ENCODE results near the gene KSR2.
"Not testable (repeated sequence)": the region's sequence is repeated elsewhere in the genome, so short reads cannot be mapped to it uniquely, and the experiment has no call there.

The KSR2 gene

DNA sequence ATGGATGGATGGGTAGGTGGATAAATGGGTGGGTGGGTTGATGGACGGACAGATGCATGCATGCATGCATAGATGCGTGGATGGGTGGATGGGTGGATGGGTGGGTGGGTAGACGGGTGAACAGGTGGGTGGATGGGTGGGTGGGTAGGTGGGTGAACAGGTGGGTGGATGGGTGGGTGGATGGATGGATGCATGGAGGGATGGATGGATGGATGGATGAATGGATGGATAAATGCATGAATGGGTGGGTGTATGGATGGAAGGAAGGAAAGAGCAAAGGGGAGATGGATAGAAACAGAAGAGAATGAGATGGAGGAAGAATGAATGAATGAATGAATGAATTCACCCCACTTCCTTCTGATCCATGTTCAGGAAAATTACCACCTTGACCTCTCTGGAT is 143.0 kb downstream of the KSR2 start:
- no peak for DNase-seq

GRCh38 chr12:117821480-117822175 is 147.2 kb downstream of the KSR2 start:
- no peak for DNase-seq

DNA sequence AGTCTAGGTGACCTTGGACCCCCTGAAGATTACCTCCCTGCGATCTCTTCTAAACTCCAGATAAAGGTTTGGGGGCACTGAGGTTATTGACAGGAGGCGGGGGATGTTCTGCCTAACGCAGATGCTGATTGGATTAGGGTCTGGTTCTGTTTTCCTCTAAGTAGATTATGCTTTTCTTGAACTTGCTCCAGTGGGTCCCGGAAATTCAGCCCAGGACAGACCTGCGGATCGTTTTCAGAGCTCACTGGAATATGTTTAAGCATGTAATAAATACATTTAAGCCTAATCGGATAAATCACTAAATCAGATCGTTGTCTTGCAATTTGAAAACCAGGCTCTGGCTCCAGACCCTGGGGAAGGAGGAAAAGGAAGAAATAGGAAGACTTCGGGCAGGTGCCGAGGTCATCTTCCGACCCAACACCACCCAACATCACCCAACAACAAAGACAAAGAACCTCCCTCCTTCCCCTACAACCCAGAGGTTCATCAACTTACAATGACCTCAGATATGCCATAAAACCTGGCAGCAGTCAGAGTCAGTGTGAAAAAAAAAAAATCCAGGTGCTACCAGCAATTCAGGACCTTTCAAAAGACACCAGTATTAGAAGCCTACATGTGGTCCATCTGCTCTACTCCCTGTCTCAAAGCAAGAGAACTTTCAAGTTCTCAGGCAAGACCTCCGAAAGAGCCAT is 148.4 kb downstream of the KSR2 start:
- no peak for DNase-seq

- no peak for DNase-seq
These were observed 149.6 kb downstream of the KSR2 start for GRCh38 chr12:117819160-117819559.

GRCh38 chr12:117818400-117818799 is 150.4 kb downstream of the KSR2 start:
- DNase-seq = peak in 1 of 58 donors; percentile 6

DNA sequence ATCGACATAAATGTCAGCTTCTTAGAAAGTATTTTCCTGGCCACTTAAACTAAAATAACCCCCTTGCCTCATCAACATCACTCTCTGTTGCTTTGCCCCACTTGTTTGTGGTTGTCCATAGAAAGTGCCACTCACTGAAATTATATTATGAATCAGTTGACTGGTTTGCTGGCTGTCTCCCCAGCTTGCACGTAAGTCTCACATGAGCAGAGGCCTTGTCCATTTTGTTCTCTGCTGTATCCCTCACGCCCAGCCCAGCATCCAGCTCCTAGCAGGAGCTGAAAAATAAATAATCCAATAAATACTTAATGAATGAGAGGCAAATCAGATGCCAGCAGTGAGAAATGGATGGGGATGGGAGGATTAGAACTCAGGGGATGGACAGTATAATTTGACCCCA is 159.3 kb downstream of the KSR2 start:
- peak in 2 of 58 donors; percentile 0 to 2 for DNase-seq

- no peak for DNase-seq
These were observed 160.8 kb downstream of the KSR2 start for GRCh38 chr12:117807946-117808345.

- no peak for DNase-seq
These were observed 161.4 kb downstream of the KSR2 start for GRCh38 chr12:117807355-117807754.

GRCh38 chr12:117805865-117806264 is 162.9 kb downstream of the KSR2 start:
- no peak for DNase-seq

DNA sequence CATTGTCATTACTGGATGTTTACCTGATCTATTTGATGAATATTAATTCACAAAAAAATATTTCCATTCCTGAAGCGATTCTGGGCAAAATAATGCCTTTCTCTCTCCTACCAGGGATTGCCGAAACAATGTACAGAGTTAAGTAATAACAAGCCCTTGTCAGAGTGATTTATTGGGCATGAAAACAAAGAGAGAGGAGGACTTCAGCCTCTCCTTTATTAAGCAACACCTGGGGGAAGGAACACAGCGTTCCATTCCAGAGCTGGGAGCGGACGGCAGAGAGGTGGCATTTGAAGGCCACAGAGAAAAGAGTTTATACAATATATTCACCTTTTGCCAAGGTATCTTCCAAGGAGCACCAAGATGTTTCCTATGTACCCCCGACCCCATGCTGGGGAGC is 165.8 kb downstream of the KSR2 start:
- DNase-seq = no peak

DNA sequence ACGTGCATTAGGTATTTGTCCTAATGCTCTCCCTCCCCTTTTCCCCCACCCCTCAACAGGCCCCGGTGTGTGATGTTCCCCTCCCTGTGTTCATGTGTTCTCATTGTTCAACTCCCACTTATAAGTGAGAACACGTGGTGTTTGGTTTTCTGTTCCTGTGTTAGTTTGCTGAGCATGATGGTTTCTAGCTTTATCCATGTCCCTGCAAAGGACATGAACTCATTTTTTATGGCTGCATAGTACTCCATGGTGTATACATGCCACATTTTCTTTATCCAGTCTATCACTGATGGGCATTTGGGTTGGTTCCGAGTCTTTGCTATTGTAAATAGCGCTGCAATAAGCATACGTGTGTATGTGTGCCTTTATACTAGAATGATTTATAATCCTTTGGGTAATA is 168.1 kb downstream of the KSR2 start:
- DNase-seq = not testable (repeated sequence)

DNA sequence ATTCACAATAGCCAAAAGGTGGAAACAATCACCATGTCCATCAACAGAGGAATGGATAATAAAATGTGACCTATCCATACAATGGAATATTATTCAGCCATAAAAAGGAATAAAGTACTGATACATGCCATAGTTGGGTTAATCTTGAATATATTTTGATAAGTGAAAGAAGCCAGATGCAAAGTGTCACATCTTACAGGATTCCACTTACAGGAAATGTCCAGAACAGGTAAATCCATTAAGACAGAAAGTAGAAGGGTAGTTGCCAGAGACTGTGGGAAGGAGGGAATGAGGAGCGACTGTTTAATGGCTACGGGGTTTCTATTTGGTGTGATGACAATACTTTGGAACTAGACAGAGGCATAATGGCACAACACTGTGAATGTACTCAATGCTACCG is 171.6 kb downstream of the KSR2 start:
- DNase-seq = no peak

DNA sequence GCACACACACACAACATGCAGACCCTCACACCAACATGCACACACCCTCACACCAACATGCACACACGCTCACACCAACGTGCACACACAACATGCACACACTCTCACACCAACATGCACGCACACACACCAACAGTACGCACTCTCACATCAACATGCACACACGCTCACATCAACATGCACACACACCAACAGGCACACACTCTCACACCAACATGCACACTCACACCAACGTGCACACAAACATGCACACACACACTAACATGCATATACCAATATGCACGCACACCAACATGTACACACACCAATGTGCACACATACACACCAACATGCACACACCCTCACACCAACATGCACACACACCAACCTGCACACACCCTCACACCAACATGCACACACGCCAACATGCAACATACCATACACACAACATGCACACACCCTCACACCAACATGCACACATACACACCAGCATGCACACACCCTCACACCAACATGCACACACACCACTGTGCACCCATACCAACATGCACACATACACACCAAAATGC is 175.8 kb downstream of the KSR2 start:
- DNase-seq = no peak

DNA sequence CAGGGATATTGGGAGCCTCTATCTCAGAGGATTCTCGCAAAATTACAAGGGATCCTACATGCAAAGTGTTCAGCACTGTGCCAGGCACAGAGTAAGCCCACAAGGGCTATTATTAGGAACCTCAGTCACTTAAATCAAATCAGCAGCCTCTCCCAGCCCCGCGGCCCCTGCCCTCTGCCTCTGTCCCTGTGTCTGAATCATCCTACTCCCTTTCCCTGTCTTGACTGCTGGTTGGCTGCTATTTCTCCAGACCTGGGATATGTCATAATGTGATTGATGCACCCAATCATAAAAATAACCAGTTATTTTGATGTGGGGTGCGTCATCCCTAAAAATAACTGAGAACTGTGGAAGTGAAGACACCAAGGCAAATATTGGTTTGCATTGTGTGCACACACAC is 176.3 kb downstream of the KSR2 start:
- peak in 8 of 58 donors; percentile 1 to 17 (median 4) for DNase-seq

DNA sequence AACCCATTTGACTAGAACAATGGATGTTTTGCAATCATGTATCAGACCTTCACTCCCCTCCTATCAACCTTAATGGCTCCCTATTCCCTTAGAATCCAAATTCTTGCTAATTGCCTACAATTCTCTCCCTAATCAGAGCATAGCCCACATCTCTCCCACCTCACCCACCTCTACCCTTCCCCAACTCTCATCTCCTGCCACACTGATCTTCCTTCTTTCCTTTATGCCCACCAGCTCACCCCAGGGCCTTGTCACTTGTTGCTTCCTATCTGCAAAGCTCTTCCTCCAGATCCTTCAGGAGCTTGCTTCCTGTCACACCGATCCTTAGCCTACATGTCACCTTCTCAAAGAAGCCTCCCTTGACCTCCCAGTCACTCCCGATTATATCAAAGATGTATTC is 177.8 kb downstream of the KSR2 start:
- DNase-seq = no peak

GRCh38 chr12:117790198-117790597 is 178.6 kb downstream of the KSR2 start:
- DNase-seq = no peak

- no peak for DNase-seq
These were observed 179.4 kb downstream of the KSR2 start for GRCh38 chr12:117789195-117789912.

DNA sequence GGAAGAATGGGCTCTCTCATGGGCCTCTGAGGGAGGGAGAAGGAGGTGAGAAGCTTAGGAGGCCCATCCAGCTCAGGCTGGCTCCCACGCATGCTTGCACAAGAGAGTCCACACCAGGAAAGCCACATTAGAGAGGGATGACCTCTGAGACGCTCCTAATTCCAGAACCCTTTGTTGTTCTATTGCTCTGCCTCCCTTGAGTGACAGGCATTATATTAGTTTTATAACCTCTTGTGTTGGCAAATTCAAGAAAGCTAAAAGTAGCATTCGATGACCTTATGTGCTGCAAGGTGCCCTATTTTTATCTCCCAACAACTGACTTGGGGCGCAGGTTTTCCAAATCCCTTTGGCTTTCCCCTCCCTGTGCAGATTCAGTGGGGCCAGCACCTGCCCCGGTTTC is 190.1 kb downstream of the KSR2 start:
- no peak for DNase-seq

- DNase-seq = no peak
These were observed 193.6 kb downstream of the KSR2 start for GRCh38 chr12:117774941-117775775.

DNA sequence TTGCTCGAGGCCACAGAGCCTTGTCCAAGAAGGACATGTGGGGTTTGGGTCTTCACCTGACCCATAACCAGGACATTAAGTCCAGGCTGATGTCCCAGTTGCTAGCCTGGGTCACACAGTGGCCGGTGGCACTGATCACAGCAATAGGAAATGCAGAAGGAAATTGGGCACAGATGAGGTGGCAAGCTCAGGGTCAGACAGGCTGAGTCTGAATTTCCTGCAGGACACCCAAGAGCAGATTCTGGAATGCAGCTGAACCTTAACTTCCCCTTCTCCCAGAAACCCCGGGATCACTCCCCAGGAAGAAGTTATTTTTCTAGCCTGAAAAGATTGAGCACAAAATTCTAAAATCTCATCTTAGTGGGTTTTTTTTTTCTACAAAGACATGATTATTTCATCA is 199.9 kb downstream of the KSR2 start:
- DNase-seq = no peak

DNA sequence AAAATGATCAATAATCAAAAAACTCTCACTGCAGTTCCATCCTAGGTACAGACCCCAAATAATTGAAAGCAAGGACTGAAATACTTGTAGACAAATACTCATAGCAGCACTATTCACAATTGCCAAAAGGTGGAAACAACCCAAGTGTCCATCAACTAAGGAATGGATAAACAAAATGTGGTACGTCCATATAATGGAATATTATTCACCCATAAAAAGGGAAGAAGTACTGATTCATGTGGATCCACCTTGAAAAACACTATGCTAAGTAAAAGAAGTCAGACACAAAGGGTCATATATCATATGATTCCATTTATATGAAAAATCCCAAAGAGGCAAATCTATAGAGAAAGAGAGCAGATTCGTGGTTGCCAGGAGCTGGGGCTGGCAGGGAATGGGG is 202.8 kb downstream of the KSR2 start:
- no peak for DNase-seq

Data from anterior cingulate cortex (tissue), 58 donors.